Ammon's horn (tissue), 1 donor: ENCODE results near the gene NDST1.
A peak's percentile ranks its signal among the peaks of the same experiment; 100 is the strongest.

Experiments used
- DNase-seq: peaks from one replicate; pipeline ENCODE4 v3.0.0-alpha.2; 2016; ENCODE audit warnings: low spot score

NDST1 gene

DNA sequence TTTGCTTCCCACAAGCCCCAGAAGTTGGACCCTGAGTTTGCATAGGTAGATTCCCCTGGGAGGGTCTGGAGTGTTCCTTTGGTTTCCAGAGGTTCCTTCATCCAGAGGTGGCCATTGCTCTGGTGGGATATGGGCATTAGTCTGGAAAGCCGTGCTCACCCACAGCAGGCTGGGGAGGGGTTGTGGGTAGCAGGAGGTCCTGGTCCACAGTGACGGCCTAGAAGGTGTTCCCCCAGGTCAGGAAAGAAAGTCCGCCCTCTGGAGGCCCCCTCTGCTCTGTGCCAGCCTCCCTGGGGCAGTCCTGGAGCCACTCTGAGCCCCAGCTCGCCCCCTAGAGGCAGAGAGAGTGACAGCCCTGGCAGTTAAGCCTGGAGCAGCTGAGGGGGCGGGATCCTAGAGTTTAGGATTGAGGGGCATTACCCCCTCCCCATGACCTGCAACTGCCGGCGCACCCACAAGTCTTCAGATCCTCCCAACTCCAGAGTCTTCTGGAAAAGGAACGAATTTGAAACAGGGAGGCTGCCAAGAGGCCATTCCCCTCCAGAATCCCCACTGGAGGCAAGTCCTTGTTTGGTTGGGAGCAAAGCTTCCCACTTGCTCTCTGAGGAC is 36.8 kb downstream of the NDST1 start:
- peak; percentile 69 for DNase-seq

DNA sequence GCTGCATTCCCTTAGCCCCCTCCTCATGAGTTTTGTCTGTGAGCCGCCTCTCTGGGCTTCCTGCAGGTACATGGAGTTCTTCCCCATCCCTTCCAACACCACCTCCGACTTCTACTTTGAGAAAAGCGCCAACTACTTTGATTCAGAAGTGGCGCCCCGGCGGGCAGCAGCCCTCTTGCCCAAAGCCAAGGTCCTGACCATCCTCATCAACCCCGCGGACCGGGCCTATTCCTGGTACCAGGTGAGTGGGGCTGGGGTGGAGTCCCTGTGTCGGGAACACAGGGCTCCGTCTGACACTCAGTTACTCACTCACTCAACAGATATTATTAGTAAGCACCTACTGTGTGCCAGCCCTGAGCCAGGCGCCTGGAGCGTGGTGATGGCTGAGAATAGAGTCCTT is 37.3 kb downstream of the NDST1 start:
- no peak for DNase-seq

DNA sequence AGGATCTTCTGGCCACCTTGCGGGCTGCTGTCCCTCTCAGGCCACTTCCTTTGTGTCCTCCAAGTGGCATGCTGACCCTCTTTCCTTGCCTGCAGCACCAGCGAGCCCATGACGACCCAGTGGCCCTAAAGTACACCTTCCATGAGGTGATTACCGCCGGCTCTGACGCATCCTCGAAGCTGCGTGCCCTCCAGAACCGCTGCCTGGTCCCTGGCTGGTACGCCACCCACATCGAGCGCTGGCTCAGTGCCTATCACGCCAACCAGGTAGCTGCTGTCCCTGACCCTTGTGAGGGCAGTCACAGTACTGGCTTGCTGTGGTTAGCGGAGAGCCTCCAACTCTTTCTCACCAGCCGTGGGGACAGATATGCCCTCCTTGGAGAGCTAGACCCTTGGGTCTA is 40.2 kb downstream of the NDST1 start:
- no peak for DNase-seq

DNA sequence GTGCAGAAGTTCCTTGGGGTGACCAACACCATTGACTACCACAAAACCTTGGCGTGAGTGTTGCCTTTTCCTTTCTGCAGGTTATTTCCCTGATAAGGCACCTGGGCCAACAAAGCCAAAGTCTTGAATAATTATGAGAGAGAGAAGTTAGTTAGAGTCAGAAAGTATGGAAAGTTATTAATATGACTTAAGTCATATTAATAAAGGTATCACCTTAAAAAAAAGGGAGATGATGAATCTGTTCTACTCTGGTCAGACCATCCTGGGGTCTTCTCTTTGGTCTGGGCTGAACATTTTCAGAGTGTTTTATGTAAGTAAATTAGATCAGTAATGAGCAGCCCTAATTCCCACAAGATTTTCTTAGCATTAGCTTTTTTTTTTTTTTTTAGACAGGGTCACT is 41.8 kb downstream of the NDST1 start:
- no peak for DNase-seq

DNA sequence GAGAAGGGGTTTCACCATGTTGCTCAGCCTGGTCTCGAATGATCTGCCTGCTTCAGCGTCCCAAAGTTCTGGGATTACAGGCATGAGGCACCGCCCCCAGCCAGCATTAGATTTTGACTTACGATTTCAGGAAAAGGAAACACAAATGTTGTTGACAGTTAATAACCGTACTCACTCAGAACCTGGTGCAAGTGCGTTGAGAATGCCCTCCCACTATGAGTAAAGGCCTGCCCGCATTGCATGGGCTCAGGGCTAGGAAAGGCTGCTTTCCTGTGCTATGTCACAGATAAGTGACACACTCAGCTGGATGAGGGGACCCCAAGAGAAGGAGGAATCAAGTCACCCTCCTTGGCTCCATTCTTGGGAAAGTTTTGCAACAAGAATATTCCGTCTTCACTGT is 42.4 kb downstream of the NDST1 start:
- DNase-seq: no peak

DNA sequence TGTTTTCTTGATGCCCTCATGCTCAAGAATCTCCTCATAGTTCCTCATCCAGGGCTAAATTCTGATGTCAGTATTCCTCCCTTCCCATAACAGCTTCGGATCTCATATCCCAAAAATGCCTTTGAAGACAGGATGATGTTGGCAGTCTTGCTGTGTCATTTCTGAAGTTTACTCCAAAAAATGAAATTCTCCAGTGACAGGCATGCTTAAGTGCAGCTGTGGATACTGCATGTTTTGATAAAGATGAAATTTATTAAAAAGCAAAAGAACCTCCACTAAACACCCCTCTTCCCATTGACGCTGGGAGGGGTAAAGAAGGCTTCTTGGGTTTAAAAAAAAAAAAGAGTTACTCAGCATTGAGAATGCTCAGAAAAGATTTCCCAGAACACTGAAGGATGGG is 43.1 kb downstream of the NDST1 start:
- no peak for DNase-seq

DNA sequence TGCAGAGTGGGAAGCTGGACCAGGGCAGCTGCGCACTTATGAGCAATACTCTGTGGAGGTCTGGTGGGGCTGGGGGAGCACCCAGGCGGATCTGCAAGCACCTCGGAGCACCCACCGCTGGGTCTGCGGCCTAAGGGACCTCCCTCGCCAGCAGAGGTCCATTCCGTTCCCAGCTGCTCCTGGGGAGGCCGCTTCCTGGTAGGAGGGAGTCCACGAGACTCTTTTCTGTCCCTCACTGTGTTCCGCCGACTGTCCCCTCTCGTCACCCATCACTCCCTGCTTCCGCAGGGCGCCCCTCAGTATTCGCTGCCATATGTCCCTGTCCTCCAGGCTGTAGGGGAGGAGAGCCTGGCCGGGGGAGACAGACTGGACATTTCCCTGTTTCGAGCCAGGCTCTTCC is 45.5 kb downstream of the NDST1 start:
- DNase-seq: no peak

DNA sequence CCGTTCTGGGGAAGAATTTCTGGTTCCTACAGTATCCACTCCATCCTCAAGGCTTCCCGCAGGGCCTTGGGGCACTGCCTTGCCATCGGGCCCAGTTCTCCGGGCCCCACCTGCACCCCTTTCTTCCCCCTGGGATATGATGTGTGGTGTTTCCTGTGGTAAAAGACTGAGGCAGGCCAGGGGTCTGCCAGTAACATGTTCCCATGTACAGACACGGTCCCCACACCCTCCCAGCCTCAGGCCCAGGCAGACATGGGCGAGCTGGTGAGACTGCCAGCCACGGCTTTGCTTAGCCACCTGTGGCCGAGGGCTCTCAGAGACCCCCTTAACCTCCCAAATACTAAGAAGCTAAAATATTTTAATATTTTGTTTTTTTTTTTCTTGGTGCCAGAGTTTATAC is 46.0 kb downstream of the NDST1 start:
- no peak for DNase-seq

DNA sequence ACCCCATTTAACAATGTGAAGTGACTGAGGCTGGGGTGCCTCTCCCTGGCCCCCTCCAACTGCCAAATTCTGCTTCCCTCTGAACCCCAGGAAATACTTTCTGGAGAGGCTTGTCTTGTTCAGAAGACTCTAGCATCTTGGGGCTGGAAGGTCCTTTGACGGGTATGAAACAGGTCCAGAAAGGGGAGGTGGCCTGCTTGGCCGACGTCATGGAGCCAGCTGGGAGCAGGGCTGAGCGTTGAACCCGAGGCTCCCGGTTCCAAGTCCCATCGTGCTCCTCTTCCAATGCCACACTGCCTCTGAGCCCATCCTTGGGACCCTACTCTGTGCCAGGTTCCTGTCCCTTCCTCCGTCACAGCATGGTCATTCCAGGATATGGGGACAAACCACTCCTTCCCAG is 46.9 kb downstream of the NDST1 start:
- DNase-seq: no peak

DNA sequence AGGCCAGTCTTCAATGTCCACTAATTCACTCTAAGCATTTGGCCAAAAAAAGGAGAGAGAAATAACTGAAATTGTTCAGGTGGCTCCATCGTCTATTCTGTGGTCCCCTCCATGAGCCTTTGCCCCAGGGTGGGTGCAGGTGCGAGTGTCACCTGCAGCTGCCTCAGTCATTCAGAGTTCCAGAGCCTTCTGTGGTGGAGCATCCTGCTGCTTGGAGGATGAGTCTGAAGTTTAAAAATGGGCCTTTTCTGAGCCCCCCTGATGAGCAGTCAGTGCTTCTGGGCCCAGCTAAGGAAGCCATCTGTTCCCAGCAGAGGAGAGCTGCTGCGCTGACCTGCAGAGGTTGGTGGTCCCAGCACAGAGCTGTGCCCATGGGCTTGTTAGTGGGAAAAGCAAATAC is 48.2 kb downstream of the NDST1 start:
- DNase-seq: no peak

DNA sequence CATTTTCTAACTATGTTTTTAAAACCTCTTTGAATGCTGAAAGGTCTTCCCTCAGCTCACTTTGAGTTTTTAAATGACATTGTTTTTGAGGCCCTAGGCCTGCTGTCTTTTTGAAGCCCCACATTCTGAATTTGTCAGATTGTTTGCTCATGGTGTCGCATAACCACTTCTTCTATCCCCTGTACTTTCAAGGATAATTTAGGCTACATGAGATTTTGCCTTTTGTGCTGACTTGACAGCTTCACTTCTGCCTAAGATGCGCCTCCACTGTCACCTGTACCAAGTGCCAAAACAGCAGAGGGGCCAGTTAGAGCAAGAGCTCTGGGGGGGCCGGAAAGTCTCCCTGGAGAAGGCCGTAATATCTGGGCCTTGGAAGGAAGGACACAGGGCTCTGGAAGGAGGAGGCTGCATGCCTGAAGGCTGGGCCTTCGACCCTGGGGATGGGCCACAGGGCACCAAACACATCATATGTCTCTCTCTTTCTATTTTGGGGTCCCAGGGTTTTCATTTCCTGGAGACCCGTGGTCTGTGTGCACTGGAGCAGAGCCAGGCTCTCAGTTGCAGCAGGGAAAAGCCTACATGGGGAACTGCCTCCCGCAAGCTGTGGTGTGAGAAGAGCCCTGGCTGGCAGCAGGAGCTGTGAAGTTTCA is 49.1 kb downstream of the NDST1 start:
- DNase-seq: no peak

DNA sequence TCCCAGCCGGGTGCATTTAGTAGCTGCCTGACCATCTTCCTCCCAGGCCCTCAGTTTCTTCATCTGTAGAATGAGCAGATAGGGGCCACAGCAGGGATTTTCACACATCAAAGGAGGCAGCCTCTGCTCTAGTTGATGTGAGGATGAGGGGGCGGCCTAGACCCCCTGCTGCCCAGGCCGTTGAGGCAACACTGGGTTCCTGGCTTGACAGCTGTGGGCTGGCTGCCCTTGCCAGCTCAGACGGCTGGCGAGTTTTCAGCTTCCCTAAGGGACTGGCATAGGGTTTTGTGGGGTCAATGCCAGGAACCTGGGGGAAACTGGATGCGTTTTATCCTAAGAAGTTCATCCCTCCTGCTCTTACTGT is 49.6 kb downstream of the NDST1 start:
- DNase-seq: no peak

DNA sequence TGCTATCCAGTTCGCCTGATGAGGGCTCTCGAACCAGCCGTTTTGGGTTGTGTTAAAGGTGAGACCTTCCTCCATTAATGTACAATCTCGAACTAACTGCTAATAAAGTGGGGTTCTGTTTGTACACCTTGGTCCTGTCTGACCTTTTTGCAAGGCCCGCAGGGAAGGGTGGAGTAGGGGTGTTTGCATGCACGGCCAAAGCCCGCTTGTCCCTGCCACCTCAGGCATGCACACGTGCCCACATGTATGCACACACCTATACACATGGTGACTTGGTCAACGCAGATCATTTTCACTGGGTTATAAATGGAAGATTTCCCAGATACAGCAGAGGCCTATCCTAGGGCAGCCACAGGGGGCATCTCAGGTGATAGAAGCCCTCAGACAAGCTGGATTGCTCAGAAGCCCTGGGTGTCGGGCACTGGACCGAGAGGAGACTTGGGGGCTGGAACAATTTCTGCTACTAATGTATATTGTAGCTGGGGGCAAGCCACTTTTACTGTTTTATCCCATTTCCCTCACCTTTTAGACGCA is 50.2 kb downstream of the NDST1 start:
- no peak for DNase-seq

DNA sequence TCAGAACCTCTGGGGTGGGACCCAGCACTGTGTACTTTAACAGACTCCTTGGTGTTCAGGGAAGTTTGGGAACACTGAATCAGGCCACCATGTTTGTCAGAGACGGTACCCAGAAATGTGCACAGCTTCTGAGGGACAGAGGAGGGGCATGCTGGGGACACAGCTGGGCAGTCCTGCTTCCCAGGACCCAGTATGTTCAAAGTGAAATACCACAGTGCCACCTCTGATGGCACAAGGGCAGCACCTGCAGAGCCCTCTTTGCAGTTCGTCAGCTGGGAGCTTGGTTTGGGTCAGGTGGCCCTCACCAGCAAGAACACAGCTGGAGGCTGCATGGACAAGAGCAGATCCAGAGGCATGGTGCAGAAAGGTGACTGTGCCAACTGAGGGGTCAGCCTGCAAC is 51.2 kb downstream of the NDST1 start:
- no peak for DNase-seq

DNA sequence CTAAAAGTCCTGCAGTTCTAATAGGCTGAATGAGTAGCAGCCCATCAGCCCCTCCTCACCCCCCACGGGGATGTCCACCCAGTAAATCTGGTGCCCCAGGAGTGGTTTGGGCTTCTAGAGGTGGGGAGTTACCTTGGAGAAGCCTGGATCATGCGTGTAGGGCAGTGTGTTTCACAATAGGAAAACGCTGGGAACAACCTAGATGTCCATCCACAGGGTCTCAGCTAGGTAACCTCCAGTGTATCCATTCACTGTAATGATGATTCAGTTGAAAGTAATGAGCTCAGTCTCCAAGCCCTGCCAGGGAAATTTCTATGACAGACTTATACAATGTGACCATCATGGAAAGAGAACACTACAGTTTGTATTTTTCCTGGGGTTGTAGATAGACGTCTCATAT is 51.8 kb downstream of the NDST1 start:
- DNase-seq: no peak

DNA sequence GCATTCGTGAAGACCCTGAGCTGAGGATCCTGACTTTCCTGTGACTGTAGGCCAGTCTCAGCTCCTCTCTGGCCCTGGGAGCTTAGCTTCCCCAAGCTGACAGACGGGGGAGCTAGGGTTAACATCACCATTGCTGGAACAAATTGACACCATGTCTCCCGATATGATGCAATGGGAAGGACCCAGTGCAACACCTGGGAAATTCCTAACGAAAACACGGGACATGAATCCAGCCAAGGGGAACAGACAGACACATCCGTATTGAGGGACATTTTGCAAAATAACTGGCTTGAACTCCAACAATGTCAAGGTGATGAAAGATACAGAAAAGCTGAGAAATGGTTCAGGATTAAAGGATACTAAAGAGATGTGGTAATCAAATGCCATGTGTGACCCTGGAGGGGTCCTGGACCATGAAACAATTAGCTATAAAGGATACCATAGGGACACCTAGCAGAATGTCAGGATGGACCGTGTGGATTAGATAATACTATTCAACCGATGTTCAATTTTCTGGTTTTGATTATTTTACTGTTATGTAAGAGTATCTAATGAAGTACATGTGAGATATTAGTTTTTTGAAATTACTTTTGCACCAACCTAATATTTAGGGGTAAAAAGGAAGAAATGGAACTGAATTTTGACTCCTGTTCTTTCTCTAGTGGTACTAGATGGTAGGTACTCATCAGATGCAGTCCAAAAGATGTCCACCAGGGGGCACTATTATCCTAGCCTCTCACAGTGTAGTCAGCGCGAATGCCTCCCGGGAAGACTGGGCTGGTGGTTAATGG is 52.7 kb downstream of the NDST1 start:
- DNase-seq: peak; percentile 91

DNA sequence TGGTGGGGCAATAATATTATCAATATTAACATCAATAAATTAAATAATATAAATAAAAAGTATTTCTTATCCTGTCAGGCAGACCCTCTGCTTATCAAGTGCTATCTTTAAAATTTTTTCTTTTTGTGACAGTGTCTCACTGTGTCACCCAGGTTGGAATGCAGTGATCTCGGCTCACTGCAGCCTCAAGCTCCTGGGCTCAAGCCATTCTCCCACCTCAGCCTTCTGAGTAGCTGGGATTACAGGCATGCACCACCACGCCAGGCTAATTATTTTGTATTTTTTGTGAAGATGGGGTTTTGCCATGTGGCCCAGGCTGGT is 53.2 kb downstream of the NDST1 start:
- no peak for DNase-seq

DNA sequence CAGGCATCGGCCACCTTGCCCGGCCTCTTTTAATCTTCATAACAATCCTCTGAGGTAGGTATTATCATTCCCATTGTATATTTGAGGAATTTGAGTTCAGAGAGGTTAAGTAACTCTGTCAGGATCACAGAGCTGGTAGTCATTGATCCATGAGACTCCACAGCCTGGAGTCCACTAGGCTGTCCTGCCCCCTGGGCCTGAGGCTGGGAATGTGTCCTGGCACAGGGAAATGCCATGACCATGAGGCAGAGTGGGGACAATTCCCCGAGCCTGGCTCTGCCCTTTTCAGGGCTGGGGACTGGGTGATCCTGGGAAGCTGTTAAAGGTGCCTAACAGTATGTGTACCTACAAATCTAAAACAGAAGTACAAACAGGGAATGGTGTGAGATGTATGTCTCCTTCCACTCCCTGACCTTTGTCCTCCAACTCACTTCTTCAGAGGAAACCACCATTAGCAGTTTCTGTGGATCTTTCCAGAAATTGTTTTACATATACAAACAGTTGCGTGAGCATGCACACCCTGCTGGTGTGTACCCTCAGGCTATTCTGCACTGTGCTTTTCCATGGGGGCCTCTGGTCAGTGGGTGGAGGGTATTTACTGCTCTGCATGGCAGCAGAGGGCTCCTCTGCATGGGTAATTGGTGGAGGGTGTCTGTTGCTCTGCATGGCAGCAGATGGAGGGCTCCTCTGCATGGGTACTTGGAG is 53.8 kb downstream of the NDST1 start:
- DNase-seq: no peak

DNA sequence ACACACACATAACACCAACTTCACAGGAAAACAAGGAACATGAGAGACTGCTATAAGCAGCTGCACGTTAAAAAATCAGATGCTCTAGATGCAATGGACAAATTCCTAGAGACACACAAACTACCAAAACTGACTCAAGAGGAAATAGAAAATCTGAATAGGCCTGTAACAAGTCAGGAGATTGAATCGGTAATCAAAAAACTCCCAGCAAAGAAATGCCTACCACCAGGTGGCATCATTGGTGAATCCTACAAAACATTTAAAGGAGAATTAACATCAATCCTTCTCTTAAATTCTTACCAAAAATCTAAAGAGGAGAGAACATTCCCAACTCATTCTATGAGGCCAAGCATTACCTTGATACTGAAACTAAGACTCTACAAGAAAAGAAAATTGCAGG is 54.9 kb downstream of the NDST1 start:
- DNase-seq: no peak

DNA sequence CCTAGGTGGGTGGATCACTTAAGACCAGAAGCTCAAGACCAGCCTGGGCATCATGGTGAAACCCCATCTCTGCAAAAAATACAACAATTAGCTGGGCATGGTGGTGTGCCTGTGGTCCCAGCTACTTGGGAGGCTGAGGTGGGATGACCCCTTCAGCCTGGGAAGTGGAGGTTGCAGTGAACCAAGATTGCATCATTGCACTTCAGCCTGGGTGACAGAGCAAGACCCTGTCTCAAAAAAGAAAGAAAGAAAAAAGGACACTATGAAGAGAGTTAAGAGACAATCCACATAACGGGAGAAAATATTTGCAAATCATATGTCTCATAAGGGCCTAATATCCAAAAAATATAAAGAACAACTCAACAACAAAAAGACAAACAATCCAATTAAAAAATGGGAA is 57.9 kb downstream of the NDST1 start:
- no peak for DNase-seq

DNA sequence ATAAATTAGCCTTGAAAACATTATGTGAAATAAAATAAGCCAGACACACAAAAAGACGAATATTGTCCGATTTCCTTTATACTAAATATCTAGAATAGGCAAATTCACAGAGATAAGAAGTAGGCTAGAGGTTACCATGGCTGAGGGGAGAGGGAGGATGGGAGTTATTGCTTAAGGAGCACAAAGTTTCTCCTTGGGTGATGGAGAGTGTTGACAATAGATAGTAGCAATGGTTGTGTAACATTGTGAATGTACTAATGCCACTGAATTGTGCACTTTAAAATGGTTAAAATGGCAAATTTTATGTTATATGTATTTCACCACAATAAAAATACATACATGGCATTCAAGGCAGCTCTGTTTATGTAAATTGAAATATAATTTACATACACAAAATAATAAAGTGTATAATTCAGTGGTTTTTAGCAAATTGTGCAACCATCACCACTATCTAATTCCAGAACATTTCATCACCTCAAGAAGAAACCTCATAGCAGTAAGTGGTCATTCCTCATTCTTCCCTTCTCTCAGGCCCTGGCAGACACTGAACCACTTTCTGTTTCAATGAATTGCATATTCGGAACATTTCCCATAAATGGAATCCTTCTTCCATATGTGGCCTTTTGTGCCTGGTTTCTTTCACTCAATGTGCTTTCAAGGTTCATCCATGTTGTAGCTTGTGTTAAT is 59.2 kb downstream of the NDST1 start:
- DNase-seq: no peak

DNA sequence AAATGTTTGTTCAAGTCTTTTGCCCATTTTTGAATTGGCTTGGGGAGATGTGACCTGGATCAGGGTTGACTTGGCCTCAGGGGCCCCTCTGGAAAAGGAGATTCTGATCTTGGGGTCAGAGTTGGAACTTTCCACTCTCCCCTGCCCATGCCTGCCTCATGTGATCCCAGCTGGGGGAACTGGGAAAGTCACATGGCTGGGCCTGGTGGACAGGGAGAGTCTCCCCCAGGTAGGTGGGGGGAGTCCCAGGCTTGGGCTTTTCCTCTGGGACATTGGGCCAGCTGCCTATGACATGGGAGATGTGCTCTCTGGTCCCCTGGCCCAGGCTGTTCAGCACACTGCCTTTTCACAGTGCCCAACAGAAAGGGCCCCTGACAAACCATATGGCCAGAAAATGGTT is 60.7 kb downstream of the NDST1 start:
- DNase-seq: no peak
